Muscle of leg (tissue), 11 donors: ENCODE data around the gene KRTAP10-6. TPM values are rescaled to one million over a fixed set of nuclear protein-coding genes. Genes with fewer than 3 reads are reported as not detected.
"Not testable (repeated sequence)": the region's sequence is repeated elsewhere in the genome, so short reads cannot be mapped to it uniquely, and the experiment has no call there.

ENCODE experiments used
- DNase-seq: peaks from one replicate; pipeline ENCODE4 v3.0.0; 2013
- H3K27ac ChIP-seq: one replicate; pipeline ENCODE4 v1.5.1; 2013; ENCODE audit warnings: mild to moderate bottlenecking, low read length, control low read depth
- H3K27me3 ChIP-seq: one replicate; pipeline ENCODE4 v1.6.1; 2013; ENCODE audit warnings: low read length; ENCODE audit not compliant: control insufficient read depth, insufficient read depth
- H3K36me3 ChIP-seq: one replicate; pipeline ENCODE4 v1.6.1; 2013; ENCODE audit warnings: low read length; ENCODE audit not compliant: control insufficient read depth, insufficient read depth
- H3K4me1 ChIP-seq: one replicate; pipeline ENCODE4 v1.6.1; 2013; ENCODE audit warnings: low read length; ENCODE audit not compliant: control insufficient read depth, insufficient read depth
- H3K4me3 ChIP-seq: one replicate; pipeline ENCODE4 v1.5.1; 2013; ENCODE audit warnings: low read length, control low read depth
- H3K9me3 ChIP-seq: replicated peaks from 2 replicates; pipeline ENCODE4 v1.6.1; 2013; ENCODE audit warnings: low read depth, low read length; ENCODE audit not compliant: control insufficient read depth
- WGBS: methylation state at CpG from one replicate; pipeline ENCODE4 v1.1.5; 2013; ENCODE audit warnings: missing lambda C conversion rate; ENCODE audit not compliant: insufficient coverage; 5-methylcytosine and 5-hydroxymethylcytosine counted together
- polyA plus RNA-seq, 8 donors: library from polyadenylated mRNA; unstranded; fragments of 120-200 nt; gene quantifications; one replicate each; pipeline versions ENCODE4 v1.2.1 to v1.2.3, GENCODE V29; 2013; ENCODE audit warnings: inconsistent platforms in 1 of 8, low replicate concordance in 1 of 8; ENCODE audit not compliant: insufficient read length in 8 of 8, insufficient read depth in 1 of 8
- total RNA-seq: library from RNA; stranded (reverse); fragments of 120-200 nt; gene quantifications from one replicate; pipeline ENCODE4 v1.2.4, GENCODE V29; 2013

The KRTAP10-6 gene
- total and polyA plus RNA-seq, 9 donors = not detected

DNA sequence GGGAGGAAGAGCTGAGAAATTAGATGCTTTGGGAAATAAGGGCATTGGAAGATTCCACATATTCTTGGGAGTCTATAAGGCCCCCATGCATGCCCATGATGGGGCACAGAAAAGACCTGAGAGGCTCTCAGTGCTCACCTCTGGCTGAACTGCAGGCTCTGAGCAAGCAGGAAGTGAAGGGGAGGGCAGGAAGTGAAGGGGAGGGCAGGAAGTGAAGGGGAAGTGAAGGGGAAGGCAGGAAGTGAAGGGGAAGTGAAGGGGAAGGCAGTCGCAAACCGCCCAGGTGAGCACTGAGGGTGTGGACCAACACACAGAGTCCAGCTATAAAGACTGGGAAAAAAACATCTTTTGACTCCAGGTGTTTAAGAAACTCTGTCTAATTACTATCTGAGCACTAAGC is 38.1 kb upstream of the KRTAP10-6 start:
- Histone ChIP-seq H3K27me3 (peaks cover 6% of the 10 kb centered on the region), H3K4me1 (peaks cover 3% of the 10 kb centered on the region), H3K4me3 (no peak overlapping the region), H3K27ac (no peak overlapping the region), H3K36me3 (no peaks in the 10 kb centered on the region), H3K9me3 (peaks cover 7% of the 10 kb centered on the region)
- 76% methylated on average over 2 of the region's 2 CpGs for WGBS
- no peak for DNase-seq

DNA sequence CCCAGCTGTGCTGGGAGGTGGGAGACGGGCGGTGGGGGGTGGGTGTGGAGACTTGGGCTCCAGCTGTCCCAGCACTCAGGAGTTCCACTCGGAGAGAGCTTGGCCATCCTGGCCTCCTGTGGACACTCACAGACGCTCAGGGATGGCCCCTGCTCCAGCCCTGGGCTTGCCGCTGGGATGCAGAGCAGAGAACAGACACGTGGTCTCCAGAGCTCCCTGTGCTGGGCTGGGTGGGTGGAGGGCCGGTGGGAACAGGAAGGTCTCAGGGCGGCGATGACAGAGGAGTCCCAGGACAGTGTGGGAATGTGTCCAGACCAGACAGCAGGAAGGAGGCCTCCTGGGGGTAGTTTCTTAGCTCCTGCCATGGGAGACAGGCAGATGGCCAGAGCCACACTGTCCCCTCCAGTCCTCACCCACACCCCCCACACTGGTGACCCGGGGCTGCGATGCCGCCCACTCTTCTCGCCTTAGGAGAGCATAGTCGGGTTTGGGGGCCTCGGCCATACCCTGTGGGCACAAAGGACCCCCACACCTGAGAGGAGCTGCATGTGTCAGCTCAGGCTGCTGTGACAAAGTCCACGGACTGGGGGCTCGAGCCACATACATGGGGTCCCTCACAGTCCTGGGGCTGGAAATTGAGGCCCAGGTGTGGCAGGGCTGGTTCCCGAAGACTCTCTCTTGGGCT is 36.5 kb upstream of the KRTAP10-6 start:
- no peak overlapping the region for H3K4me3 ChIP-seq
- no peaks in the 10 kb centered on the region for H3K36me3 ChIP-seq
- 58% methylated on average over 9 of the region's 18 CpGs for WGBS
- H3K9me3 ChIP-seq = peaks cover 13% of the 10 kb centered on the region
- H3K27me3 ChIP-seq = peaks cover 6% of the 10 kb centered on the region
- peaks cover 3% of the 10 kb centered on the region for H3K4me1 ChIP-seq
- no peak for DNase-seq
- H3K27ac ChIP-seq = no peak overlapping the region

GRCh38 chr21:44627831-44628233 is 35.5 kb upstream of the KRTAP10-6 start:
- WGBS = 26% methylated on average over 14 of the region's 15 CpGs
- H3K27me3 ChIP-seq, H3K36me3 ChIP-seq, H3K4me1 ChIP-seq, H3K27ac ChIP-seq, H3K4me3 ChIP-seq, DNase-seq: not testable (repeated sequence)
- peaks cover 18% of the 10 kb centered on the region for H3K9me3 ChIP-seq

GRCh38 chr21:44627181-44627822 is 35.0 kb upstream of the KRTAP10-6 start:
- not testable (repeated sequence) for H3K36me3 ChIP-seq, DNase-seq, H3K27me3 ChIP-seq, H3K27ac ChIP-seq, H3K4me3 ChIP-seq, H3K4me1 ChIP-seq
- H3K9me3 ChIP-seq = peaks cover 20% of the 10 kb centered on the region
- 82% methylated on average over 13 of the region's 20 CpGs for WGBS

GRCh38 chr21:44626673-44627143 is 34.4 kb upstream of the KRTAP10-6 start, which contains the start of gene KRTAP10-9:
TSS of gene KRTAP10-9 (plus strand) at chr21:44627093. CDS start at chr21:44627172, 79 bp downstream.
- DNase-seq = no peak
- no peak within 1 kb of the TSS for H3K4me3 ChIP-seq
- peaks cover 6% of the 10 kb centered on the region for H3K27me3 ChIP-seq
- H3K9me3 ChIP-seq = peaks cover 18% of the 10 kb centered on the region
- H3K36me3 ChIP-seq = no peaks in the 10 kb centered on the region
- no peak within 1 kb of the TSS for H3K27ac ChIP-seq
- 58% methylated on average over 5 of the region's 7 CpGs for WGBS
- H3K4me1 ChIP-seq = peaks cover 3% of the 10 kb centered on the region

DNA sequence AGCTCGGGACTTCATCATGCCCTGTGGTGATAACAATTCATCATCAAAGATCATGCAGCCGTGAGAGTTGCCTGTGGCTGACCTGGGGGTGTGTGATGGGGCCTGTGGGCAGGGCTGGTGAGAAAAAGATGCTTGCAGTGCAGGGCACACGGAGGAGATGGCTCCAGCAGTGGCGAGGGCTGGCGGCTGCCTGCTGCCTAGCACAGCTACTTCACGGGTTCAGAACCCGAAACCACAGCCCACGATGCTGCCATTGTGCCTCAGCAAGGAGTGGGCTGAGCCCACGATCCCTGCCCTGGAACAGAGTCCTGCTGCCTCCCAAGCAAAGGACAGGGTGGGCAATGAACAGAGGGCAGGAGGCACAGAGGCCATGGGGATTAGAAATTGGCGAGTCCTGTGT is 34.0 kb upstream of the KRTAP10-6 start:
- peaks cover 6% of the 10 kb centered on the region for H3K27me3 ChIP-seq
- H3K36me3 ChIP-seq = no peaks in the 10 kb centered on the region
- peaks cover 3% of the 10 kb centered on the region for H3K4me1 ChIP-seq
- DNase-seq = no peak
- no peak overlapping the region for H3K4me3 ChIP-seq
- no peak overlapping the region for H3K27ac ChIP-seq
- H3K9me3 ChIP-seq = peaks cover 15% of the 10 kb centered on the region
- 81% methylated on average over 9 of the region's 10 CpGs for WGBS

DNA sequence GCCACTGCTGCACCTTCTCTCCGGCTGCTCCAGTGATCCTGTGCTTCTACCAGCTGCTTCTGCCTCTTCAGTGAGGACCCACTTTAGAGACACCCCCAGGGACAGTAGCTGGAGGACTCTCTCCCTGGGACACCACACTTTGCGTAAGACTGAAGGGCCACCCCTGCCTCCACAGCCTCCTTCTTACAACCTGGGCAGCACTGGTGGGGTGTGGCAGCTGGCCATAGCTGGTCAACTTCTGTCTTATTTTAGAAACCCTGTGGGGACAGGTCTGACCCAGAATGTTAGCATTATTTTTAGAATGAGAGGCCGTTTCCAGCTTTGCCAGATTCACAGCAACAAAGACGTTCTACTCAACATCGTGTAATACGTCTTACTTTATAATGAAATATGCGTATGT is 33.5 kb upstream of the KRTAP10-6 start:
- WGBS = no CpG with 5 or more reads among the region's 7 CpGs
- DNase-seq = no peak
- Histone ChIP-seq H3K4me1 (peaks cover 3% of the 10 kb centered on the region), H3K9me3 (peaks cover 14% of the 10 kb centered on the region), H3K27me3 (peaks cover 6% of the 10 kb centered on the region), H3K4me3 (no peak overlapping the region), H3K27ac (no peak overlapping the region), H3K36me3 (no peaks in the 10 kb centered on the region)

DNA sequence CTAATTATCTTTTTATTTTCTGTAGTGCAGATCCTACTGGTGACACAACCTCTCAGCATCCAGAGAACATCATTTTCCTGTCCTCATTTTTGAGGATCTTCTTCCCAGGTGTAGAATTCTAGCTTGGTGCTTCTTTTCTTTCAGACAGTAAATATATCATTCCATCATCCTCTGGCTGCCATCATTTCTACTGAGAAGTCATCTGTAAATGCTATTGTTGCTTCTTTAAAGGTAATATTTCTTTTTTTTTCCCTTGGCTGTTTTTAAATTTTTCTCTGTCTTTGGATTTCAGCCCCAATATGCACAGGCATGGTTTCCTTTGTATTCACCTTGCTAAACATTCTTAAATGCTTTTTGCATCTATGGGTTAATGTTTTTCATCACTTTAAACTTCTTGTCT is 31.3 kb upstream of the KRTAP10-6 start:
- peaks cover 3% of the 10 kb centered on the region for H3K27me3 ChIP-seq
- DNase-seq = no peak
- peaks cover 14% of the 10 kb centered on the region for H3K9me3 ChIP-seq
- no peak overlapping the region for H3K27ac ChIP-seq
- H3K4me1 ChIP-seq = peaks cover 2% of the 10 kb centered on the region
- no peaks in the 10 kb centered on the region for H3K36me3 ChIP-seq
- H3K4me3 ChIP-seq = no peak overlapping the region

DNA sequence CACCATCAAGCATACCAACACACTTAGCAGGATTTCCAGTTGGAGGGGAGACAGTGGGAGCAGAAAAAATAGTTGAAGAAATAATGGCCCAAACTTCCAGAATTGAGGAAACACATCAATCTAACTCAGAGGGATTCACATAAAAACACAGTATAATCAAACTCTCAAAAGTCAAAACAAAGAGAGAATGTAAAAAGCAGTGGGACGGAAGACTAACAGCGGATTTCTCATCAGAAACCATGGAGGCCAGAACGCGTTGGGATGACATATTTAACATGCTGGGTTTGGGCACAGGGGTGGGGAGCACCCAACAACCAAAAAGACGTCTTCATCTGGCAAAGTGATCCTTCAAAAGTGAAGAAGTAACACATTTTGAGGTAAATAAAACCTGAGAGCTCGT is 27.6 kb upstream of the KRTAP10-6 start:
- no peak for DNase-seq
- H3K4me3 ChIP-seq = no peak overlapping the region
- H3K27me3 ChIP-seq = peaks cover 9% of the 10 kb centered on the region
- no peak overlapping the region for H3K27ac ChIP-seq
- no peaks in the 10 kb centered on the region for H3K4me1 ChIP-seq
- H3K9me3 ChIP-seq = peaks cover 14% of the 10 kb centered on the region
- H3K36me3 ChIP-seq = no peaks in the 10 kb centered on the region
- WGBS = 83% methylated on average over 6 of the region's 6 CpGs

DNA sequence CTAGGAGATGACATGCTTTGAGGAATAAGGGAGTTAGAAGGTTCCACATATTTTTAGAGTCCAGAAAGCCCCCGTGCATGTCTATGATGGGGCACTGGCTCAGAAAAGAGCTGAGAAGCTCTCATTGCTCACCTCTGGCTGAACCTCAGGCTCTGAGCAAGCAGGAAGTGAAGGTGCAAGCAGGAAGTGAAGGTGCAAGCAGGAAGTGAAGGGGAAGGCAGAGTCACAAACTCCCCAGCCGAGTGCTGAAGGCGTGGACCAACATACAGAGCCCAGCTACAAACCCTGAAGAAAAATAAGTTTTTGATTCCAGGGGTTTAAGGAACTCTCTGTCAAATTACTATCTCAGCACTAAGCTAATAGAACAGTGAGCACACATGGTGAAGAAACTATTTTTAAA is 26.6 kb upstream of the KRTAP10-6 start:
- no peak for DNase-seq
- H3K36me3 ChIP-seq = no peaks in the 10 kb centered on the region
- no peak overlapping the region for H3K27ac ChIP-seq
- peaks cover 8% of the 10 kb centered on the region for H3K9me3 ChIP-seq
- no peaks in the 10 kb centered on the region for H3K4me1 ChIP-seq
- no peak overlapping the region for H3K4me3 ChIP-seq
- peaks cover 9% of the 10 kb centered on the region for H3K27me3 ChIP-seq
- 89% methylated on average over 1 of the region's 3 CpGs for WGBS
